OCI-LY7 (cell line): Measurements from ENCODE around the gene DTX1. TPM values are rescaled to one million over a fixed set of nuclear protein-coding genes. Genes with fewer than 3 reads are reported as not detected.

Source experiments
- BruUV-seq: library from RNA; stranded (reverse); fragments of 400-500 nt; replicated peaks from 2 replicates; lab custom pipeline; 2021; lab: Mats Ljungman, UMichigan
- CTCF ChIA-PET: fragments of 300-600 bp; sonication (Branson Sonifier 250); formaldehyde crosslinking; loops from one replicate; lab custom pipeline; 2022; ENCODE audit warnings: antibody characterized with exemption; ENCODE audit not compliant: unreplicated experiment; lab: Charles Lee
- POLR2A ChIA-PET: fragments of 300-600 bp; sonication (Branson Sonifier 250); formaldehyde crosslinking; loops from one replicate; lab custom pipeline; 2022; ENCODE audit warnings: antibody characterized with exemption; lab: Charles Lee
- DNase-seq: peaks from one replicate; pipeline ENCODE4 v3.0.0-alpha.2; 2015; ENCODE audit warnings: low spot score
- H2AFZ ChIP-seq: fragments of 200-600 bp; sonication (generic), shearing (Covaris generic); 2 replicates; pipeline ENCODE4 v1.6.1; 2014; ENCODE audit warnings: mild to moderate bottlenecking, antibody characterized with exemption, low read length, moderate library complexity
- H3K27ac ChIP-seq: fragments of 200-600 bp; sonication (generic); 2 replicates; pipeline ENCODE4 v1.5.1; 2014; ENCODE audit warnings: mixed run types, low read depth, mild to moderate bottlenecking, moderate library complexity, low read length, inconsistent platforms; ENCODE audit not compliant: poor library complexity, severe bottlenecking
- H3K36me3 ChIP-seq: fragments of 200-600 bp; sonication (generic); 2 replicates; pipeline ENCODE4 v1.6.1; 2014; ENCODE audit warnings: mild to moderate bottlenecking, antibody characterized with exemption, low read length, moderate library complexity, mixed read lengths; ENCODE audit not compliant: insufficient read depth
- H3K4me1 ChIP-seq: fragments of 200-600 bp; sonication (generic); 2 replicates; pipeline ENCODE4 v1.5.1; 2014; ENCODE audit warnings: mild to moderate bottlenecking, low read length; ENCODE audit not compliant: insufficient read depth, poor library complexity, severe bottlenecking
- H3K4me2 ChIP-seq: fragments of 200-600 bp; sonication (generic); 2 replicates; pipeline ENCODE4 v1.6.1; 2014; ENCODE audit warnings: mild to moderate bottlenecking, low read length
- H3K4me3 ChIP-seq: fragments of 200-600 bp; sonication (generic); 2 replicates; pipeline ENCODE4 v1.5.1; 2014; ENCODE audit warnings: mild to moderate bottlenecking, low read depth, low read length; ENCODE audit not compliant: poor library complexity, severe bottlenecking
- H3K79me2 ChIP-seq: fragments of 200-600 bp; sonication (generic); 2 replicates; pipeline ENCODE4 v1.6.1; 2016; ENCODE audit warnings: low read depth, mild to moderate bottlenecking, low read length, moderate library complexity, mixed read lengths; ENCODE audit not compliant: insufficient read depth
- H3K9me2 ChIP-seq: fragments of 200-600 bp; sonication (generic); 2 replicates; pipeline ENCODE4 v1.6.1; 2016; ENCODE audit warnings: mild to moderate bottlenecking, low read length, mixed read lengths; ENCODE audit not compliant: insufficient read depth
- H3K9me3 ChIP-seq: fragments of 200-600 bp; sonication (generic); 2 replicates; pipeline ENCODE4 v1.6.1; 2014; ENCODE audit warnings: mild to moderate bottlenecking, mixed run types, low read length, mixed read lengths
- H4K20me1 ChIP-seq: fragments of 200-600 bp; sonication (generic); 2 replicates; pipeline ENCODE4 v1.6.1; 2014; ENCODE audit warnings: mild to moderate bottlenecking, antibody characterized with exemption, low read length, moderate library complexity, mixed read lengths; ENCODE audit not compliant: insufficient read depth
- CTCF ChIP-seq: fragments of 200-600 bp; sonication (generic); conservative IDR thresholded peaks from 2 replicates; pipeline ENCODE4 v1.5.1; 2014; ENCODE audit warnings: mild to moderate bottlenecking, antibody characterized with exemption, low read length, moderate library complexity, mixed read lengths
- EZH2phosphoT487 ChIP-seq: fragments of 200-600 bp; sonication (generic); IDR thresholded peaks from 2 replicates; pipeline ENCODE4 v1.6.1; 2018; ENCODE audit warnings: low read depth, borderline replicate concordance, mild to moderate bottlenecking, mixed run types, antibody characterized with exemption, low read length, moderate library complexity, mixed read lengths
- intact Hi-C: fragments of 100-400 bp; cut with micrococcal nuclease; formaldehyde crosslinking; loops from one replicate; pipeline ENCODE4 v1.10.0; 2022; ENCODE audit not compliant: unreplicated experiment
- total RNA-seq, 2 experiments: library from RNA; depleted of rRNA in 1 of 2; stranded (reverse); fragments of >200 nt in 1 of 2; shearing (Covaris generic) in 1 of 2; gene quantifications; 2 replicates each; pipeline ENCODE4 v1.2.3, GENCODE V29; 2014 to 2022

DTX1 gene
- total RNA-seq, 2 experiments from 2014 or later = 293 to 535 TPM

- TF ChIP-seq CTCF (no peak), EZH2phosphoT487 (no peak)
- H3K9me2 ChIP-seq = no peaks in the 10 kb centered on the region
- peaks cover 91% of the 10 kb centered on the region for H3K36me3 ChIP-seq
- no peaks in the 10 kb centered on the region for H3K79me2 ChIP-seq
- no peaks in the 10 kb centered on the region for H3K9me3 ChIP-seq
- H3K4me1 ChIP-seq = peaks cover 76% of the 10 kb centered on the region
- H3K4me2 ChIP-seq = peak overlapping the region; percentile 43
- intact Hi-C loops = loop anchor here (1.0 to 2.0 kb wide), 6 partner anchors 23 to 105 kb away; partner anchors contain the start of gene RASAL1
- H3K27ac ChIP-seq = peak overlapping the region; percentile 88
- DNase-seq = no peak
- no TSS peak for BruUV-seq
- ChIA-PET CTCF (interaction anchor here (1.4 to 2.9 kb wide), 3 partner anchors 28 to 49 kb away, joined by 5 to 8 read pairs (median 6); no protein-coding TSS in a partner anchor), POLR2A (interaction anchor here (0.7 to 1.5 kb wide), 3 partner anchors 28 to 49 kb away, joined by 3 to 9 read pairs (median 4); no protein-coding TSS in a partner anchor)
- no peak overlapping the region for H3K4me3 ChIP-seq
- H2AFZ ChIP-seq = no peak overlapping the region
- 0 out of 2 replicates have a peak, but pooled peaks cover under 1% of the 10 kb centered on the region for H4K20me1 ChIP-seq
Observed at GRCh38 chr12:113097716-113098440, 41.3 kb downstream of the DTX1 start.

- Histone ChIP-seq H3K9me2 (no peaks in the 10 kb centered on the region), H3K4me2 (peak overlapping the region; percentile 43), H3K79me2 (no peaks in the 10 kb centered on the region), H3K27ac (peak overlapping the region; percentile 88), H3K36me3 (peaks cover 90% of the 10 kb centered on the region), H3K4me3 (no peak overlapping the region), H3K4me1 (peaks cover 75% of the 10 kb centered on the region), H3K9me3 (no peaks in the 10 kb centered on the region), H4K20me1 (no peaks in the 10 kb centered on the region), H2AFZ (no peak overlapping the region)
- no TSS peak for BruUV-seq
- DNase-seq = peak; percentile 82
- ChIA-PET POLR2A (interaction anchor here (0.7 to 1.5 kb wide), 4 partner anchors 28 to 74 kb away, joined by 3 to 9 read pairs (median 4); no protein-coding TSS in a partner anchor), CTCF (interaction anchor here (1.4 to 2.9 kb wide), 3 partner anchors 28 to 50 kb away, joined by 5 to 8 read pairs (median 6); no protein-coding TSS in a partner anchor)
- intact Hi-C loops = loop anchor here (1.0 to 2.0 kb wide), 6 partner anchors 24 to 105 kb away; partner anchors contain the start of gene RASAL1
- TF ChIP-seq EZH2phosphoT487 = no peak
- peak; percentile 91 for TF ChIP-seq CTCF
Observed at GRCh38 chr12:113098441-113099028, 42.0 kb downstream of the DTX1 start.
